Bronchial epithelial cell (primary cell): ENCODE measurements around the gene MRPS23. TPM values are rescaled to one million over a fixed set of nuclear protein-coding genes. Genes with fewer than 3 reads are reported as not detected.

ENCODE experiments used
- DNase-seq: peaks from one replicate; pipeline ENCODE4 v3.0.0-alpha.2; 2010; ENCODE audit warnings: low read depth
- FAIRE-seq: peaks from 2 replicates; lab custom pipeline; 2011; peaks lifted over from hg19 to GRCh38; lab: Jason Lieb, UNC
- H3K27me3 ChIP-seq: 2 replicates; pipeline ENCODE4 v1.5.1; 2011; ENCODE audit warnings: low read length; ENCODE audit not compliant: control insufficient read depth, insufficient read depth
- H3K36me3 ChIP-seq: 2 replicates; pipeline ENCODE4 v1.5.1; 2011; ENCODE audit warnings: low read length; ENCODE audit not compliant: control insufficient read depth, insufficient read depth
- H3K4me3 ChIP-seq: 2 replicates; pipeline ENCODE4 v1.5.1; 2011; ENCODE audit warnings: mild to moderate bottlenecking, low read depth, low read length, control low read depth
- total RNA-seq: library from RNA; depleted of rRNA; stranded (reverse); fragments of >200 nt; gene quantifications from 2 replicates; pipeline ENCODE4 v1.2.1, GENCODE V29; 2014
- TF ChIP-seq, protein P1 (sequence below): IDR thresholded peaks from 2 replicates; pipeline ENCODE4 v1.5.1; 2011; ENCODE audit warnings: mild to moderate bottlenecking, moderate library complexity, low read length, control low read depth, inconsistent platforms; ENCODE audit not compliant: insufficient read depth, severe bottlenecking

The MRPS23 gene
- total RNA-seq, 1 donor from 2014 or later = 40.5 TPM

DNA sequence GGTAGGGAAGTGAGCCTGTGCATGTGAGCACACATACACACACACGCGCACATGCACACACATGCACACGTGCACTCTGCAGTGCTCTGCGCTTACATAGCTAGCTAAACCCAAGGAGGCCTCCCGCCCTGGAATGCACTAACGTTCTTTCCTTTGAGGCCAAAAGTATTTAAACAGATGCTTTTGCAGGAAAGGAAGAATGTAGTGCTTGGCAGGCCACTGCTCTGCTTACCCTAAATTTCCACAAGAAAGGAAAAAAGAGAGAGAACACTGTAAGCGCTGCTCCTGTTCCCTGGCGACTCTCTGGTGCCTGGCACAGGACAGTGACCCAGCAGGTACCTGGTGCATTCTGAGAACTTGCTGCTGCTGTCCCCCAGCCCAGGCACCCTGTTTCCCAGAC, 31.3 kb upstream of the MRPS23 start:
- H3K36me3 ChIP-seq = peaks cover 13% of the 10 kb centered on the region
- no peaks in the 10 kb centered on the region for H3K27me3 ChIP-seq
- TF ChIP-seq, protein P1, sequence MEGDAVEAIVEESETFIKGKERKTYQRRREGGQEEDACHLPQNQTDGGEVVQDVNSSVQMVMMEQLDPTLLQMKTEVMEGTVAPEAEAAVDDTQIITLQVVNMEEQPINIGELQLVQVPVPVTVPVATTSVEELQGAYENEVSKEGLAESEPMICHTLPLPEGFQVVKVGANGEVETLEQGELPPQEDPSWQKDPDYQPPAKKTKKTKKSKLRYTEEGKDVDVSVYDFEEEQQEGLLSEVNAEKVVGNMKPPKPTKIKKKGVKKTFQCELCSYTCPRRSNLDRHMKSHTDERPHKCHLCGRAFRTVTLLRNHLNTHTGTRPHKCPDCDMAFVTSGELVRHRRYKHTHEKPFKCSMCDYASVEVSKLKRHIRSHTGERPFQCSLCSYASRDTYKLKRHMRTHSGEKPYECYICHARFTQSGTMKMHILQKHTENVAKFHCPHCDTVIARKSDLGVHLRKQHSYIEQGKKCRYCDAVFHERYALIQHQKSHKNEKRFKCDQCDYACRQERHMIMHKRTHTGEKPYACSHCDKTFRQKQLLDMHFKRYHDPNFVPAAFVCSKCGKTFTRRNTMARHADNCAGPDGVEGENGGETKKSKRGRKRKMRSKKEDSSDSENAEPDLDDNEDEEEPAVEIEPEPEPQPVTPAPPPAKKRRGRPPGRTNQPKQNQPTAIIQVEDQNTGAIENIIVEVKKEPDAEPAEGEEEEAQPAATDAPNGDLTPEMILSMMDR = no peak
- no peak overlapping the region for H3K4me3 ChIP-seq
- FAIRE-seq = no peak
- DNase-seq = no peak

DNA sequence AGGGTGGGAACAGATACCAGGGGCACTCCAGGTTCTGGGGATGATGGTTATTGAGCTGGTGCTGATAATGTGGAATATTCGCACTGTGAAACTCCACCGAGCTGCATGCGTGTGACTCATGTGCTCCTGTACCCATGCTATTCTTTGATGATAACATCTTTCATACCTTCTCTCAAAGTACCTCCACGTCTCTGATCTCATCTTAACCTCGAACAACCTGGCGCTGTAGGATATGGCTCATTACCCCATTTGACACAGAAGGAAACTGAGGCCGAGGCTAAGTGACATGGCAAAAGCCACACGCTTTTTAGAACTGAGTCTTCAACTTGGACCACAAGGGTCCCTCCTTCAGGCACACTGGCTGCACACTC, 30.2 kb upstream of the MRPS23 start:
- FAIRE-seq (no peak), DNase-seq (peak; percentile 61)
- Histone ChIP-seq H3K36me3 (peaks cover 11% of the 10 kb centered on the region), H3K27me3 (no peaks in the 10 kb centered on the region), H3K4me3 (no peak overlapping the region)
- TF ChIP-seq, protein P1 = no peak

DNA sequence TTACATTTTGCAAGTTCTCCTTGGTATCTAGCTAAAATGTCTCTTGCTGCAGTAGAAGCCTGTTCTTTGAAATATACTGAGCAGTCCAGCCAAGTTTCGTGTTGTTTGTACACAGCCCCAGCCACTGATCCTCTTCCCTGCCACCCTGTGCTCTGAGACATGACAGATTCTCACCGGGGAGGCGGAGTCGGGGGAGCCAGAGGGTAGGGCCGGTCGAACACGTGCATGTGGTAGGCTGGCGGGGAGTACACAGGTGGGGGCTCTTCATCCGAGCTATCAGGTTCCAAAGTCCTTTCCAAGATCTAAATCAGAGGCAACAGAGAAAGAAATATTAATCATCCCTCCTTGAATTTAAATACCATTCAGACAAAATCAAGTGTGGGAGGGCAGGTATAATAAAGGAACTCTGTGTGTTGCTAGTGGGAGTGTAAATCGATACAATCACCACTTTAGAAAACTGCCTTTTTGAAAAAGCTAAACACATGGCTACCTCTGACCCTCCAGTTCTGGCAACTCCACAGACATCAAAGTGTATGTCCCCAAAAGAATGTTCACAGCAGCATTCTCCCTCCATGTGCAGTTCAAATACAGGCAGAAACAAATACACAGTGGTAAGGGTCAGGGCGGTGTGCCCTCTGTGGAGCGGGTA, 29.7 kb upstream of the MRPS23 start:
- peaks cover 8% of the 10 kb centered on the region for H3K36me3 ChIP-seq
- no peak overlapping the region for H3K4me3 ChIP-seq
- TF ChIP-seq, protein P1 = no peak
- DNase-seq = no peak
- H3K27me3 ChIP-seq = no peaks in the 10 kb centered on the region
- no peak for FAIRE-seq

DNA sequence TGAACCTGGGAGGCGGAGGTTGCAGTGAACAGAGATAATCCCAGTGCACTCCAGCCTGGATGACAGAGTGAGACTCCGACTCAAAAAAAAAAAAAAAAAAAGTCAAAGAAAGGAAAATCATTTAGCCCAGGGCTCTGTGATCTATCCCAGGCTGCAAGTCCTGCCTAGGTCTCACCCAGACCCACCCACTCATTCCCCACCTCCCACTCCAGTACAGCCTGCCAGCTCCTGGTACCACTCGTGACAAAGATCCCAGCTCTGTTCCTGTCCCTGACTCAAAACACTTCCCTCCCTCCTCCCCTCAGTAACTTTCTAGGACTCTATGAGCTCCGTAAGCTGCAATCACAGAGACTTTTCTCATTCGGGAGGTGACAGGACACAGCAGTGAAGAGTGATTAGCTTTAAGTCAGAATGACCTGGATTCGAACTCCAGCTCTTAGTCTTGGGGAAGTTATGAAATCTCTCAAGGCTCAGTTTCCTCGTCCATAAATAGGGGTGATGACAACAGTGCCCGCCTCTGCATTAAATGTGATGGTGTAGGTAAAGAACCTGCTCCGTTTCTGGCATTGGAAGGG, 28.0 kb upstream of the MRPS23 start:
- H3K36me3 ChIP-seq = peaks cover 3% of the 10 kb centered on the region
- no peak for FAIRE-seq
- H3K4me3 ChIP-seq = no peak overlapping the region

DNA sequence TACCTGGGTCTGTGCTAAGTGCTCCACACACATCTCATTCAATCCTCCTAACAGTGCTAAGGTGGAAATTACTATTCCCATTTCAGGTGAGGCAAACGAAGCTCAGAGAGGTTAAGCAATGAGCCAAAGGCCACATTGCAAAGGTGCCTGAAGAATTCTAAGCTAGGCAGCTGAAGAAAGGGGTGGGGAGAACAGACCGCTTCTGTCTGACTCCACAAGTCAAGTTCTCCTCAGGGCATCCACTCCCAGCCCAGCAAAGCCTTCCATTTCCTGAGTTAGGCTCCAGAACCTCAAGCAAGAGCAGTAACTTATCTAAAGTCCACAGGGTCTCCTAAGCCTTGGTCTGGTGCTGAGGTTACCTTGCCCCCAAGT, 27.0 kb upstream of the MRPS23 start:
- TF ChIP-seq, protein P1 = no peak
- no peak overlapping the region for H3K4me3 ChIP-seq
- H3K27me3 ChIP-seq = no peaks in the 10 kb centered on the region
- peaks cover 5% of the 10 kb centered on the region for H3K36me3 ChIP-seq
- FAIRE-seq = no peak
- peak; percentile 46 for DNase-seq

More for the DNA sequence above, 28.0 kb upstream of the MRPS23 start:
- DNase-seq = no peak
- H3K27me3 ChIP-seq = no peaks in the 10 kb centered on the region
- TF ChIP-seq, protein P1 = no peak
